Measurements from ENCODE around the gene TGFBR3L. TPM values are rescaled to one million over a fixed set of nuclear protein-coding genes. Genes with fewer than 3 reads are reported as not detected.

Gene TGFBR3L
- total RNA-seq, 1 experiment from 2014 or later: 1.7 TPM

DNA sequence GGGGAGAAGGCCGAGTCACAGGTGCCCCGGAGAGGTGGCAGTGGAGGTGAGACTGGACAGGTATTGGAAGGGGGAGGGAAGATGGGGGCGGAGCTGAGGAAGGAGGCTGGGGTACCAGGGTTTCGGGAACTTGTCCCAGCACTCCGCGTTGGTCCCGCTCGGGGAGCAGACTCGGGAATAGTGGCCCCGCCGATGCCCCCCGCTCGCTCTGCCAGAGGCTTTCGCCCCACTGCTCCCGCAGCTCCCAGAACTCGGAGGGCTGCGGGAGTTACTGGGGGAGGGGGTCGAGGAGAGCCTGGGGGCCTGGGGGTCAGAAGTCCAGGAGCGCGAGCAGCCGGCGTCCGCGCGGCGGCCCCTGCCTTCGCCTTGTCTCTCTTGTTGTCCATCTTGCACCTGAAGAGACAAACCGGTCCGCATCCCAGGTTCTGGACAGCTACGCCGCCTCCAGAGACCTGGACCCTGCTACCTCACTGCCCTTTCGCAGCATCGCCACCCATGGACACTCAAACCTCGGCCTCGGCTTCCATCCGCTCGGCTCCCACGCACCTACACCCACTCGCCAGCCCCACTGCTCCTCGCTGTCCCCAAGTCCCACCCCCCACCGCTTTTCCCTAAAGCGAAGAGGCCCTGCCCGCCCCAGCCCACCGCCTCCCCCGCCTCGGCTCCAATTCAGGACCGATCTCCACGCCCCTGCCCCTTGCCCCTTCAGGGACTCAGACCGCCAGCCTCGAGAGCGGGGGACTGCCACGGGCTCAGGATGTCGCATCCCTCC, 41.1 kb upstream of the TGFBR3L start:
- peaks cover 28% of the 10 kb centered on the region for H3K27me3 ChIP-seq (ENCODE audit: control insufficient read depth, insufficient read depth, low read length)
- H3K4me3 ChIP-seq (ENCODE audit: insufficient read depth, low read depth, low read length): peak overlapping the region; percentile 65
- no peaks in the 10 kb centered on the region for H3K36me3 ChIP-seq (replicated peaks; ENCODE audit: control insufficient read depth, insufficient read depth, low read length)
- DNase-seq: peak; percentile 34

GRCh38 chr19:7874076-7874896, 40.3 kb upstream of the TGFBR3L start, which contains the start of gene PRR36:
Gene PRR36 (minus strand): TSS chr19:7874390. CDS start chr19:7873689, 701 bp downstream.
- H3K27me3 ChIP-seq (ENCODE audit: control insufficient read depth, insufficient read depth, low read length): peaks cover 26% of the 10 kb centered on the region
- peak; percentile 88 for DNase-seq
- no peaks in the 10 kb centered on the region for H3K36me3 ChIP-seq (replicated peaks; ENCODE audit: control insufficient read depth, insufficient read depth, low read length)
- peak within 1 kb of the TSS; percentile 65 for H3K4me3 ChIP-seq (ENCODE audit: insufficient read depth, low read depth, low read length)

DNA sequence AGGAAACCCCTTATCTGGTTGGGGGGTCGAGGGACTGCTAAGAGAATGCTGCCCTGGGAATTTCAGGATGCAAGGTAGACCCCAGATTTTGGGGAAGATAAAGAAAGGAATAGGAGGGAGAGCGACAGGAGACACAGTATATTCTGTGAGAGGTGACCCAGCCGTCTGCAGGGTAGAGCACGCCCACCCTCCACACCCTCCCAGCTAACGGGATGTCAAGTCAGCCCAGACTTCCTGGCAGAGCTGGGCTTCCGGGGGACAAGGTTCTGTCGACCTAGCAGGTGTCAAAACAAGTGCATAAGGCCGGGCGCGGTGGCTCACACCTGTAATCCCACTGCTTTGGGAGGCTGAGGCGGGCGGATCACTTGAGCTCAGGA, 39.7 kb upstream of the TGFBR3L start:
- Histone ChIP-seq H3K36me3 (replicated peaks; ENCODE audit: control insufficient read depth, insufficient read depth, low read length) (no peaks in the 10 kb centered on the region), H3K27me3 (ENCODE audit: control insufficient read depth, insufficient read depth, low read length) (peaks cover 27% of the 10 kb centered on the region), H3K4me3 (ENCODE audit: insufficient read depth, low read depth, low read length) (peak overlapping the region; percentile 65)
- DNase-seq: no peak

DNA sequence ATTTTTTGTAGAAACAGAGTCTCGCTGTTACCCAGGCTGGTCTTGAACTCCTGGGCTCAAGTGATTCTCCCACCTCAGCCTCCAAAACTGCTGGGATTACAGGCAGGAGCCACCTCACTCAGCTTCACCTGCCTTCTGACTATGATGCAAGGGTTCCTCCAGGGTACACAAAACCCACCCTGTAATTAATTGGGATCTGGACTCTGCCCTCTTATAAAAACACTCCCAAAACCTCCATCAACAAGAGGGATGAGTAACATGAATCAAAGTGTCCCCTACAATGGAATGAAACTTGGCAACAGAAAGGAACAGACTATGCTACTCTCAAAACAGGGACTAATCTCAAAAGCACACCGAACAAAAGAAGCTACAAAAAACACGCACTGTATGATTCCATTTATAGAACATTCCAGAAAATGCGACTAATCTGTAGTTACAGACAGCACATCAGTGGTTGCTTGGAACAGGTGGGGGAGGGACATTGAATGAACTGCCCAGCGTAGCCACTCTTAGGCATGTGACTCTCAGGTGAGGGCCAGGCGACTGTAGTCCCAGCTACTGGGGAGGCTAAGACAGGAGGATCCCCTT, 37.3 kb upstream of the TGFBR3L start:
- no peak for DNase-seq
- Histone ChIP-seq H3K27me3 (ENCODE audit: control insufficient read depth, insufficient read depth, low read length) (peaks cover 27% of the 10 kb centered on the region), H3K36me3 (replicated peaks; ENCODE audit: control insufficient read depth, insufficient read depth, low read length) (no peaks in the 10 kb centered on the region), H3K4me3 (ENCODE audit: insufficient read depth, low read depth, low read length) (no peak overlapping the region)

DNA sequence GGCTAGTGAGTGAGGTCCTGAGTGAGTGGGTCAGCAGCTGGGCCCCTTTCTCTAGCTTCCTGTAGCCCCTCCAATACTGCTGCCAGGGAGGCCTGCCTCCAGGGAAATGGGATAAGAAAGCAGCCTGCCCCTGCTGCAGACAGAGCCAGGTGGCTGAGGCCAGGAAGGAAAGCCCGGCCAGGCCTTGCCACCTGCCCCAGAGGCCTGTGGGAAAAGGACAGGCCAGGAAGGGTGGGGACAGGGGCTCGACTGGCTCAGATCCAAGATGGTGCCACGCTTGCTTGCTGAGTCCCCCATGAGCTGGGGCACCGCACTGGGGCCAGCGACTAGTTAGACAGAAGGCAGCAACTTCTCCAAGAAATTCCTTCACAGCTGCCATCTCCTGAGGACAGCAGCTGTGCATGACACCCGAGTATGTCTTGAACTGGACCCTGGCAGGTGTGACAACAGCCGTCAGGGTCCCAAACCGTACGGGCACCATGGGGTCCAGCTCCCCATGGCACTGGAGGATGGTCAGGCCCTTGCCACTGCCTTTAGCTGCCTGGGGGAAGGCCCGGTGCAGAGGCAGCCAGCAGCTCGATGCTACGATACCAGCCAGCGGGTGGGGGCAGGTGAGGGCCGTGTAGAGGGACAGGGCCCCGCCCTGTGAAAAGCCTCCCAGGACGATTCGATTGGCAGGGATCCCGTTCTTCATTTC, 35.4 kb upstream of the TGFBR3L start:
- DNase-seq: no peak
- no peaks in the 10 kb centered on the region for H3K36me3 ChIP-seq (replicated peaks; ENCODE audit: control insufficient read depth, insufficient read depth, low read length)
- peaks cover 9% of the 10 kb centered on the region; the same call in 1 of the 2 replicates for H3K27me3 ChIP-seq (ENCODE audit: control insufficient read depth, insufficient read depth, low read length)
- H3K4me3 ChIP-seq (ENCODE audit: insufficient read depth, low read depth, low read length): no peak overlapping the region

GRCh38 chr19:7879836-7880235, 34.8 kb upstream of the TGFBR3L start:
- H3K36me3 ChIP-seq (replicated peaks; ENCODE audit: control insufficient read depth, insufficient read depth, low read length): no peaks in the 10 kb centered on the region
- DNase-seq: no peak
- H3K27me3 ChIP-seq (ENCODE audit: control insufficient read depth, insufficient read depth, low read length): peaks cover 7% of the 10 kb centered on the region; the same call in 1 of the 2 replicates
- H3K4me3 ChIP-seq (ENCODE audit: insufficient read depth, low read depth, low read length): no peak overlapping the region

DNA sequence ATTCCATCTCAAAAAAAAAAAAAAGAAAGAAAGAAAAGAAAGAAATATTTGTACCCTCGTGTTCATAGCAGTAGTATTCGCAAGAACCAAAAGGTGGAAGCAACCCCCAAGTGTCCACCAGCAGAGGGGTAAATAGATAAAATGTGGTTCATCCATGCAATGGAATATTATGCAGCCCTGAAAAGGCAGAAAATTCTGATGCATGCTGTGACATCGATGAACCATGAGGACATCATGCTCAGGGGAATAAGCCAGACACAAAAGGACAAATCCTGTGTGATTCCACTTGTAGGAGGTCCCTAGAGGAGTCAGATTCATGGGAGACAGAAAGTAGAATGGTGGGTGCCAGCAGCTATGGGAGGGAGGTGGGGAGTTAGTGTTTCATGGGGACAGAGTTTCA, 32.7 kb upstream of the TGFBR3L start:
- Histone ChIP-seq H3K27me3 (ENCODE audit: control insufficient read depth, insufficient read depth, low read length) (peaks cover 3% of the 10 kb centered on the region; the same call in 1 of the 2 replicates), H3K36me3 (replicated peaks; ENCODE audit: control insufficient read depth, insufficient read depth, low read length) (no peaks in the 10 kb centered on the region), H3K4me3 (ENCODE audit: insufficient read depth, low read depth, low read length) (no peak overlapping the region)
- DNase-seq: no peak

- H3K4me3 ChIP-seq (ENCODE audit: insufficient read depth, low read depth, low read length): no peak overlapping the region
- DNase-seq: no peak
Observed at GRCh38 chr19:7883105-7883504, 31.5 kb upstream of the TGFBR3L start.

GRCh38 chr19:7883796-7884570, 30.6 kb upstream of the TGFBR3L start:
- no peak for DNase-seq
- no peak overlapping the region for H3K4me3 ChIP-seq (ENCODE audit: insufficient read depth, low read depth, low read length)
- no peaks in the 10 kb centered on the region for H3K36me3 ChIP-seq (replicated peaks; ENCODE audit: control insufficient read depth, insufficient read depth, low read length)
- peaks cover 8% of the 10 kb centered on the region; the same call in 1 of the 2 replicates for H3K27me3 ChIP-seq (ENCODE audit: control insufficient read depth, insufficient read depth, low read length)

More at GRCh38 chr19:7883105-7883504, 31.5 kb upstream of the TGFBR3L start:
- Histone ChIP-seq H3K27me3 (ENCODE audit: control insufficient read depth, insufficient read depth, low read length) (peaks cover 3% of the 10 kb centered on the region; the same call in 1 of the 2 replicates), H3K36me3 (replicated peaks; ENCODE audit: control insufficient read depth, insufficient read depth, low read length) (no peaks in the 10 kb centered on the region)

DNA sequence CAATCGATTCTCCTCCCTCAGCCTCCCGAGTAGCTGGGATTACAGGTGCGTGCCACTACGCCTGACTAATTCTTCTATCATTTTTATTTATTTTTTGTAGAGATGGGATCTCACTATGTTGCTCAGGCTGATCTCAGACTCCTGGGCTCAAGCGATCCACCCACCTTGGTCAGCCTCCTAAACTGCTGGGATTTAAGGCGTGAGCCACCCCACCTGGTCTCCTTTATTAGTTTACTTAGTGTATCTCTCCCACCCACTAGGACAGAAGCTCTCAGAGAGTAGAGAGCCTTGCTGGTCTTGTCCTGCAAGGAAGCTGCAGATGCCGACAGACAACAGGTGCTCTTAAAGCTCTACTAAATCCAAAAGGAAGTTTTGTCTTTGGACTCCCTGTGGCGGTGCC, 28.8 kb upstream of the TGFBR3L start:
- DNase-seq: no peak
- Histone ChIP-seq H3K27me3 (ENCODE audit: control insufficient read depth, insufficient read depth, low read length) (peaks cover 6% of the 10 kb centered on the region; the same call in 1 of the 2 replicates), H3K4me3 (ENCODE audit: insufficient read depth, low read depth, low read length) (no peak overlapping the region), H3K36me3 (replicated peaks; ENCODE audit: control insufficient read depth, insufficient read depth, low read length) (no peaks in the 10 kb centered on the region)

- Histone ChIP-seq H3K4me3 (ENCODE audit: insufficient read depth, low read depth, low read length) (no peak overlapping the region), H3K36me3 (replicated peaks; ENCODE audit: control insufficient read depth, insufficient read depth, low read length) (no peaks in the 10 kb centered on the region), H3K27me3 (ENCODE audit: control insufficient read depth, insufficient read depth, low read length) (peaks cover 6% of the 10 kb centered on the region; the same call in 1 of the 2 replicates)
- DNase-seq: peak; percentile 53
Observed at GRCh38 chr19:7887408-7888144, 27.1 kb upstream of the TGFBR3L start.

- H3K36me3 ChIP-seq (replicated peaks; ENCODE audit: control insufficient read depth, insufficient read depth, low read length): no peaks in the 10 kb centered on the region
- DNase-seq: peak; percentile 96
- peaks cover 6% of the 10 kb centered on the region; the same call in 1 of the 2 replicates for H3K27me3 ChIP-seq (ENCODE audit: control insufficient read depth, insufficient read depth, low read length)
- H3K4me3 ChIP-seq (ENCODE audit: insufficient read depth, low read depth, low read length): peak within 1 kb of the TSS; percentile 60
Observed at GRCh38 chr19:7888145-7888825, 26.3 kb upstream of the TGFBR3L start, which contains the start of gene LRRC8E. Gene LRRC8E (plus strand): TSS chr19:7888510. CDS start chr19:7895604, 7,094 bp downstream.

Data from H7 (cell line).